Smooth muscle cell (in vitro differentiated cells): ENCODE data around the gene ABR. TPM values are rescaled to one million over a fixed set of nuclear protein-coding genes. Genes with fewer than 3 reads are reported as not detected.
A peak's percentile ranks its signal among the peaks of the same experiment; 100 is the strongest.

Experiments used
- DNase-seq: peaks from one replicate; lab custom pipeline; 2025; ENCODE audit not compliant: unreplicated experiment; lab: John Stamatoyannopoulos, UW
- H2AFZ ChIP-seq: fragments of 200-600 bp; sonication (generic); 2 replicates; pipeline ENCODE4 v1.6.0; 2016; ENCODE audit warnings: antibody characterized with exemption, low read depth, mild to moderate bottlenecking
- H3F3A ChIP-seq: fragments of 200-600 bp; sonication (generic); 2 replicates; pipeline ENCODE4 v1.6.0; 2017; ENCODE audit warnings: antibody characterized with exemption, low read depth
- H3K27ac ChIP-seq: fragments of 200-600 bp; sonication (generic); 2 replicates; pipeline ENCODE4 v1.5.1; 2016; ENCODE audit warnings: low read depth, mild to moderate bottlenecking
- H3K27me3 ChIP-seq: fragments of 200-600 bp; sonication (generic); 2 replicates; pipeline ENCODE4 v1.6.1; 2016; ENCODE audit warnings: low read depth, mild to moderate bottlenecking
- H3K36me3 ChIP-seq: fragments of 200-600 bp; sonication (generic); 2 replicates; pipeline ENCODE4 v1.5.1; 2016; ENCODE audit warnings: low read depth
- H3K4me1 ChIP-seq: fragments of 200-600 bp; sonication (generic); 2 replicates; pipeline ENCODE4 v1.5.1; 2016; ENCODE audit warnings: low read depth
- H3K4me2 ChIP-seq: fragments of 200-600 bp; sonication (generic); 2 replicates; pipeline ENCODE4 v1.6.0; 2016; ENCODE audit warnings: mild to moderate bottlenecking
- H3K4me3 ChIP-seq: fragments of 200-600 bp; sonication (generic); 2 replicates; pipeline ENCODE4 v1.5.1; 2016; ENCODE audit warnings: mild to moderate bottlenecking
- H3K79me2 ChIP-seq: fragments of 200-600 bp; sonication (generic); 2 replicates; pipeline ENCODE4 v1.6.0; 2016; ENCODE audit warnings: low read depth, mild to moderate bottlenecking
- H3K9ac ChIP-seq: fragments of 200-600 bp; sonication (generic); 2 replicates; pipeline ENCODE4 v1.6.0; 2016; ENCODE audit warnings: low read depth
- H3K9me3 ChIP-seq: fragments of 200-600 bp; sonication (generic); replicated peaks from 2 replicates; pipeline ENCODE4 v1.5.1; 2016; ENCODE audit warnings: low read depth
- H4K20me1 ChIP-seq: fragments of 200-600 bp; sonication (generic); 2 replicates; pipeline ENCODE4 v1.6.0; 2016; ENCODE audit warnings: low read depth
- CTCF ChIP-seq: fragments of 200-600 bp; sonication (generic); IDR thresholded peaks from 2 replicates; pipeline ENCODE4 v1.5.1; 2017; ENCODE audit warnings: borderline replicate concordance, mild to moderate bottlenecking, antibody characterized with exemption; ENCODE audit not compliant: insufficient read depth, poor library complexity, severe bottlenecking
- WGBS: methylation state at CpG from one replicate; pipeline ENCODE4 v1.1.7; 2016; ENCODE audit warnings: low lambda C conversion rate; 5-methylcytosine and 5-hydroxymethylcytosine counted together
- polyA plus RNA-seq: library from polyadenylated mRNA; unstranded; fragments of >200 nt; fragmentation: Nextera tagmentation; extraction: Ambion mirVana; gene quantifications from 2 replicates; pipeline ENCODE4 v1.2.1, GENCODE V29; 2016
- total RNA-seq: library from RNA; depleted of rRNA; stranded (reverse); fragments of >200 nt; gene quantifications from 2 replicates; pipeline ENCODE4 v1.2.3, GENCODE V29; 2014

Gene ABR
- total and polyA plus RNA-seq, 2 experiments from 2014 or later = 16.1 to 29.1 TPM

- H3K9ac ChIP-seq = peak overlapping the region; percentile 79
- peak; percentile 61 for DNase-seq
- H3K79me2 ChIP-seq = no peaks in the 10 kb centered on the region
- TF ChIP-seq CTCF = no peak
- H4K20me1 ChIP-seq = peaks cover 33% of the 10 kb centered on the region
- no peak overlapping the region for H3K27ac ChIP-seq
- H3F3A ChIP-seq = peaks cover 8% of the 10 kb centered on the region
- peak overlapping the region; percentile 91 for H3K4me2 ChIP-seq
- no peaks in the 10 kb centered on the region for H3K36me3 ChIP-seq
- H3K4me1 ChIP-seq = peaks cover 8% of the 10 kb centered on the region
- 2% methylated on average over 22 of the region's 69 CpGs for WGBS
- peak overlapping the region; percentile 87 for H3K4me3 ChIP-seq
- no peaks in the 10 kb centered on the region for H3K9me3 ChIP-seq
- H2AFZ ChIP-seq = peak overlapping the region; percentile 41
- no peaks in the 10 kb centered on the region for H3K27me3 ChIP-seq
These were observed 516 bp downstream of the ABR start for GRCh38 chr17:1179112-1179817.

GRCh38 chr17:1177016-1177700, 2.6 kb downstream of the ABR start:
- no peaks in the 10 kb centered on the region for H3K27me3 ChIP-seq
- H4K20me1 ChIP-seq = peaks cover 50% of the 10 kb centered on the region
- no peak overlapping the region for H2AFZ ChIP-seq
- no peak overlapping the region for H3K27ac ChIP-seq
- TF ChIP-seq CTCF = no peak
- 55% methylated on average over 9 of the region's 9 CpGs for WGBS
- H3K4me1 ChIP-seq = peaks cover 8% of the 10 kb centered on the region
- H3K4me2 ChIP-seq = no peak overlapping the region
- H3K9ac ChIP-seq = no peak overlapping the region
- H3F3A ChIP-seq = peaks cover 8% of the 10 kb centered on the region
- no peaks in the 10 kb centered on the region for H3K9me3 ChIP-seq
- no peak for DNase-seq
- no peak overlapping the region for H3K4me3 ChIP-seq
- H3K79me2 ChIP-seq = no peaks in the 10 kb centered on the region
- H3K36me3 ChIP-seq = no peaks in the 10 kb centered on the region

- Histone ChIP-seq H3F3A (no peaks in the 10 kb centered on the region), H3K4me1 (peaks cover 8% of the 10 kb centered on the region), H3K27ac (no peak overlapping the region), H3K36me3 (no peaks in the 10 kb centered on the region), H3K4me3 (no peak overlapping the region), H3K9ac (no peak overlapping the region), H3K9me3 (no peaks in the 10 kb centered on the region), H2AFZ (no peak overlapping the region), H3K4me2 (no peak overlapping the region), H3K79me2 (no peaks in the 10 kb centered on the region), H3K27me3 (no peaks in the 10 kb centered on the region), H4K20me1 (peaks cover 78% of the 10 kb centered on the region)
- WGBS = 96% methylated on average over 11 of the region's 11 CpGs
- TF ChIP-seq CTCF = no peak
- no peak for DNase-seq
These were observed 5.4 kb downstream of the ABR start for GRCh38 chr17:1174263-1174880.
